ENCODE measurements around the gene LPAR2.
A peak's percentile ranks its signal among the peaks of the same experiment; 100 is the strongest.
"Not testable (repeated sequence)": the region's sequence is repeated elsewhere in the genome, so short reads cannot be mapped to it uniquely, and the experiment has no call there.

The LPAR2 gene

DNA sequence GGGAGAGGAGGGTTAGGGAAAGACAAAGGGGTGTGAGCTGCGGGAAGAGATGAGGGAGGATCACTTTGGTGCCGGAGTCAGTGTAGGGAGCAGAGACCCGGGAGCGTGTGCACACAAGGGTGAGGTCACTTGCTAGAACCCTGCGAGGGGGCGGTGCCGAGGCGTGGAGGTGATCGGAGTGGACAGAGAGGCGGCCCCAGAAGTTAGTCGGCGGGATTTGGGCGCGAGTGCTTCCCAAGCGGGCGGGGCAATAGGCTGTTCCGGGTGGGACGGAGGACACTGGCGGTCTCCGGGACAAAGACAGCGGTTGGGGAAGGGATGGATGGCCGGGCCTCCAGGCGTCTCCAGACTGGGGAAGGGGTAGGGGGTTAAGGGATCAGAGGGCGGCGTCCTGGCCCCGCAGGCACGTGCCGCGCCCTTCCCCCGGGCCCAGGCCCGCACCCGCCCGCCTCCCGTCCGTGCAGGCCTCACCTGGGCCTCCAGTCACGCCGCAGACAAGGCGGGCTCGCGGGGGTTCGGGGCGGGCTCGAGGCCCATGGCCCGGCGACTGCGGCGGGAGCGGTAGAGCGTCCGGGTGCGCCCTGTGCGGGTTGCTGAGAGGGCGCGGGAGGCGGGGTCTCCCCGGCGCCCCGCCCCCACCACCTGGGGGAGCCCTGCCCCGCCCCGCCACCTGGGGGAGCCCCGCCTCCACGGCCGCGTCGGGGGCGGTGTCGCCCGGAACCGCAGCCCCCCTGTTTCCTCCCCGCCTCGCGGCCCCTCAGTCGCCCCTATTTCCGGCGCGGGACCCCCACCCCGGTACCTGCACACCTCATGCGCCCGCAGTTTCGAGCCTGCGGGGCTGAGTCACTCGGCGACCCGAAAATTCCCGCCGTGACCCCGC, at the start of gene LPAR2:
Gene LPAR2, minus strand, starts transcription at position 600 of the 880 bp plus-strand sequence. CDS start 945 bp downstream, outside the sequence.
- peak in 1 of 4 experiments; percentile 62 for DNase-seq (ENCODE audit: low read depth in 4 of 4, low spot score in 1 of 4)

DNA sequence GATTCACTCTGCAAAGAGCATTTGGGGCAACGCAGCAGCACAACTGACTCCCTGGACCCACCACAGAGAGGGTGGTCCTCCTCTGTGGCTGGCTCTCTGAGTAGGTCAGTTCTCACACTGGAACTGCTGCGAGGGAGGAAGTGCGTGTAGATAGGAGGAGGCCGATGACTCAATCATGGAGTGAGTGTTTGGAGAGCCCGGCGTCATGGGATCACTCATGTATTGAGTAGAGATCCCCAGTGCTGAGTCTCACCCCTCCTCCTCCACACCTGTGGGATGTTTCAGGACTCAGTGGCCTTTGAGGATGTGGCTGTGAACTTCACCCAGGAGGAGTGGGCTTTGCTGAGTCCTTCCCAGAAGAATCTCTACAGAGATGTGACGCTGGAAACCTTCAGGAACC, 49.6 kb upstream of the LPAR2 start:
- DNase-seq (ENCODE audit: low read depth in 4 of 4, low spot score in 1 of 4): no peak

- DNase-seq (ENCODE audit: low read depth in 4 of 4, low spot score in 1 of 4): no peak
These were observed 46.3 kb upstream of the LPAR2 start for GRCh38 chr19:19674315-19674714.

DNA sequence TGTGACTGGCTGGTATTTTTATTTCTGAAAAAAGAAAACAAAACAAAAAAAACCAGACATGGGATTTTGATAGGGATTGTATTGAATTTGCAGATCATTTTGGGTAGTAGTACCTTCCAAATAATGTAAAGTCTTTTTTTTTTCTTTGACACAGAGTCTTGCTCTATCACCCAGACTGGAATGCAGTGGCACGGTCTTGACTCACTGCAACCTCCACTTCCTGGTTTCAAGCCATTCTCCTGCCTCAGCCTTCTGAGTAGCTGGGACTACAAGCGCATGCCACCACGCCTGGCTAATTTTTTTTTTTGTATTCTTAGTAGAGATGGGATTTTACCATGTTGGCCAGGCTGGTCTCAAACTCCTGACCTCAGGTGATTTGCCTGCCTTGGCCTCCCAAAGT, 44.8 kb upstream of the LPAR2 start:
- no peak for DNase-seq (ENCODE audit: low read depth in 4 of 4, low spot score in 1 of 4)

DNA sequence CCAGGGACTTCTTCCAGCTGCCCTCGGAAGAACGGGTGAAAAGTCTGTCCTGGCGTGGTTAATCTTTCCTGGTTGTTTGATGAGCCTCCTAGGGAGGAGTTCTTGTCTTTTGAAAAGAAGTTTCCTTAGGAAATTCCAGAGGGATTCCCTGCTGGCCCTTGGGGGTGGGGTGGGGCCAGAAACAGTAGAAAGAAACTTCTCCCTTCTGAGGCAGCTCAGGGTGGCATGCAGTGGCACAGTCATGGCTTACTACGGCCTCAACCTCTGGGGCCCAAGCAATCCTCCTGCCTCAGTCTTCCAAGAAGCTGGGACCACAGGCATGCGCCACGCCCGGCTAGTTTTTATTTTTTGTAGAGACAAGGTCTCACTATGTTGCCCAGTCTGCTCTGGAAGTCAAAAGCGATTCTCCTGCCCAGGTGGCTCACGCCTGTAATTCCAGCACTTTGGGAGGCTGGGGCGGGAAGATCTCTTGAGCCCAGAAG, 42.1 kb upstream of the LPAR2 start:
- no peak for DNase-seq (ENCODE audit: low read depth in 4 of 4, low spot score in 1 of 4)

DNA sequence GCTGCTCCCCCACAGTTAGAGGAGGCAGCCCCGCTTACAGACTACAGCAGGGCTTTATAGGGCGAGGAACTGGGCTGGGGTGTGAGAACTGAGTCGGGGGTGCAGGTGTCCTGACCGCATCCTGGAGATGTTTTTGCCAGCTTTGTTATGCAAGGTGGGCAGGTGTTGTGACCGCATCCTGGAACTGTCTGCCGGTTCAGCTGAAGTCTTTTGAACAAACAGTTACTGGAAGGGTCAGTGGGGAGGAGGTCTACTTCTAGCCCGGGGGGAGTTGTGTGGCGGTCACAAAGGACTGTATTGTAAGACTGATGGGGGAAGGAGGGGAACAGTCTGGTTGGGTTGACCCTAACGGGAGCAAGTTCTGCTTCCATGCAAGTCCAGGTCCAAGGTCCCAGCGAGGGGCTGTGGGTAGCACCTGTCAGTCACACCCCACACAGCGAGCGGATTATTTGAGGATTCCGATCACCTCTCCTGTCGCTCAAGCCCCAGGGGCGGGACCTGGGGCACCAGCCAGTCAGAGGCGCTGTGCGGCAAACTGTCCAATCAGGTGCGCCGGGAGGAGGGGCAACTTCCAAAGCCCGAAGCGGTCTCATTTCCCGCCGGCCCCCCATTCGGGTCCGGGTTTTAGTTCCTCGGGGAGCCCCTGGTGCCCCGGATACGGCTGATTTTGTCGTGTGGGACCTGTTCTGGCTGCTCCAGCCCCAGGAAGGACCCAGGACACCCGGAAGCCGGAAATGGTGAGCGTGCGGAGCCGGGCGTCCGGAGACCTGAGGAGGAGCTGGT, 40.4 kb upstream of the LPAR2 start, which contains the start of gene ZNF101:
Gene ZNF101, plus strand, starts transcription at position 610 of the 783 bp plus-strand sequence. Its CDS starts 125 bp downstream, at position 735.
- DNase-seq (ENCODE audit: low read depth in 4 of 4, low spot score in 1 of 4): peak; percentile 80 to 96 (median 88)

GRCh38 chr19:19665420-19665948, 37.5 kb upstream of the LPAR2 start:
- not testable (repeated sequence) for DNase-seq (ENCODE audit: low read depth in 4 of 4, low spot score in 1 of 4)

DNA sequence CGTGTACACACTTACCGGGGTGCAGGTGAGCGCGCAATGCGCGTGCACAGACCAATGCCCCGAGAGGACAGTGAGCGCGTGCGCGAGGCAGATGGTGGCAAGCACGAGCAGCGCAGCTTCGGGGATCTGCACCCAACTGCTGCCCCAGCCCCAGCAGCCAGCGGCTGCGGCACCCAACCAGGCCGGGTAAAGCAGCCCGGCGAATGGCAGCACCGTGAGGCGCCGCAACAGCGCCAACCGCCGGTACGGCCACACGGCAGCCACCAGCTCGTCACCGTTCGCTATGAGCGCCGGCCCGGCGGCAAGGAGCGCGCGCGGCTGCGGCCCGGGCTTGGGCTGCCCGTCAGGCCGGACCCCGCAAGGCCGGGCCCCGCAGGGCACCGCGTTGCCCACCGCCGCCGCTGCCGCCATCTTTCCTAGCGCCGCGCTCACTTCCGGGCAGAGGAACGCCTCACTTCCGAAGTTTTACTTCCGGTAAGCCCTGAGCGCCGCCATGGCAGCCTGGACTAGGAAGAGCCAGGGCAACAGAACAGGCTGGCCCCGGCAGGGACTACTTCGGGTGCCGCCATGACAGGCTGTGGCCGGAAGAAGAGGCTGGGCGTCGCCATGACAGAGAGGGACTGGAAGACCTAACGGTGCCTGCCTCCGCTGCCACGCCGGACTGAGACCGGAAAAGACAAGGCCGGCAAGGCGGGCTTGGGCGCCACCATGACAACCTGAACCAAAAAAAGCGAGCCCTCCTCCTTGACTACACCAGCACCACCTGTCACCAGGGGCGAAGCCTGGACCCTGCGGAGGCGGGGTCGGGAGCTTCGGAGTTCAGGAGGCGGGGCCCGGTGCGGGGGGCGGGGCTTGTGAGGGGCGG, 35.5 kb upstream of the LPAR2 start, which contains the start of gene ATP13A1:
Gene ATP13A1, minus strand, starts transcription at position 421 of the 865 bp plus-strand sequence. Its CDS starts 10 bp downstream, at position 411.
- peak; percentile 75 to 88 (median 80) for DNase-seq (ENCODE audit: low read depth in 4 of 4, low spot score in 1 of 4)

GRCh38 chr19:19662871-19663255, 34.8 kb upstream of the LPAR2 start:
- DNase-seq (ENCODE audit: low read depth in 4 of 4, low spot score in 1 of 4): no peak

DNA sequence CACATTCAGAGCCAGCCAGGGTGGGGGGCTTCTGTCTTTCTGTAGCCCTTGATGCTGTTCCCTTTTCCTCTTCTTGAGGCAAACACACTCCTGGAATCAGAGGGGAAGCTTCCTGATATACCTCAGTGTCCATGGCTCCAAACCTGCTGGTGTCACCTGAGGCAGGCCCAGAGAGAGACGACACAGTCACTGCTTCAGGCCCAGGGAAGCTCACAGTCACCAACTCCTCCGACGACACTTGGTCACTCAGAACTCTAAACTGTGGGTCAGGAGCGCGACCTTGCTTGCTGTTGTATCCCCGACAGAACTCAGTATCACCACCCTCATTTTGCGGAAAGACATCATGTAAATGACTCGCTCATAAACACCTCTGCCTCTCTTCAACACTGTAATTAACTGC, 34.3 kb upstream of the LPAR2 start:
- DNase-seq (ENCODE audit: low read depth in 4 of 4, low spot score in 1 of 4): no peak

DNA sequence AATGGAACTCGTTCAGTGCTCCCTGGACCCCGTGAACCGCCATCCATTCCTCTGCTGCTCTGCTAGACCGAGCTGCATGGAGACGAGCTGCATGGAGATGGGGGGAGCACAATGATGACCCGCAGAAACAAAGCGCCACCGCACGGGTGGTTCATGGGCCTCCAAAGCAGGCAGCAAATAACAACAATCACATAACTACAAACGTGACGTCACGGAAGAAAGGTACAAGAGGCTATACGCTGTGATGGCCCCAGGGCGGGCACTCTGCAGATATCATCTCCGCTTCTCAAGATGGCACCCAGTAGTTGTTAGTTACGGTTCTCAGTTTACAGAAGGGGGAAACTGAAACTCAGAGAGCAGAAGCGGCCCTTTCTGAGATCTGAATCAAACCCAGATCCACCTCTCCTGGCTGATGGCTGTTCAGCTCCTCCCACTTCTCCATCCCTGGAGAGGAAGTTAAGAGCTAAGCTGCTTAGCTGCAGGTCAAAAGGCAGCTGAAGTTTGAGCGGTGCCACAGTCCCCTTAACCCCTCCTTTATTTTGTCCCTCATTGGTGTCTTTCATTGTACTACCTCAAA, 33.7 kb upstream of the LPAR2 start:
- DNase-seq (ENCODE audit: low read depth in 4 of 4, low spot score in 1 of 4): no peak

DNA sequence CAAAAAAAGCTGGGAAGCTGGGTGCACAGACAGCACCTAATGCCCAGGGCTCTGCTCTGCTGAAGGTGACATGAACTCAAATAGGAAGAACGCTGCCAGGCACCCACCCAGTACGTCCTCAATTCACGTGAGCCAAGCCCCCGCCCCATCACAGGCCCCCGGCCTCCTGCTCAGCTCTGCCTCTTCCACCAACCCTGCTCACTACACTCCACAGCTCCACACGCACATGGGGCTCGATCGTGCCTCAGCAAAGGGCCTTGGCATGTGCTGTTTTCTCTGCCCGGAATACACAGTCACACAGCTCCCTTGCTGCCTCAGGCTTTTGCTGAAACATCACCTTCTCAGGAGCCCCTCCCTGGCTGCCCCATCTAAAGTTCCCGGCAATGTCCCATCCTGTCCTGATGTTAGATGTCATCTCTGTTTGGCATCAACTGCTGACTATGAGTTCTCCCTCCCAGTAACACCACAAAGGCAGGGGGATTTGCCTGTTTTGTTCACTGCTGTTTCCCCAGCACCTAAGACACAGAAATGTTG, 33.2 kb upstream of the LPAR2 start:
- DNase-seq (ENCODE audit: low read depth in 4 of 4, low spot score in 1 of 4): no peak

GRCh38 chr19:19659646-19660245, 31.7 kb upstream of the LPAR2 start:
- no peak for DNase-seq (ENCODE audit: low read depth in 4 of 4, low spot score in 1 of 4)

- no peak for DNase-seq (ENCODE audit: low read depth in 4 of 4, low spot score in 1 of 4)
These were observed 29.4 kb upstream of the LPAR2 start for GRCh38 chr19:19657397-19657783.

- no peak for DNase-seq (ENCODE audit: low read depth in 4 of 4, low spot score in 1 of 4)
These were observed 28.7 kb upstream of the LPAR2 start for GRCh38 chr19:19656451-19657396.

DNA sequence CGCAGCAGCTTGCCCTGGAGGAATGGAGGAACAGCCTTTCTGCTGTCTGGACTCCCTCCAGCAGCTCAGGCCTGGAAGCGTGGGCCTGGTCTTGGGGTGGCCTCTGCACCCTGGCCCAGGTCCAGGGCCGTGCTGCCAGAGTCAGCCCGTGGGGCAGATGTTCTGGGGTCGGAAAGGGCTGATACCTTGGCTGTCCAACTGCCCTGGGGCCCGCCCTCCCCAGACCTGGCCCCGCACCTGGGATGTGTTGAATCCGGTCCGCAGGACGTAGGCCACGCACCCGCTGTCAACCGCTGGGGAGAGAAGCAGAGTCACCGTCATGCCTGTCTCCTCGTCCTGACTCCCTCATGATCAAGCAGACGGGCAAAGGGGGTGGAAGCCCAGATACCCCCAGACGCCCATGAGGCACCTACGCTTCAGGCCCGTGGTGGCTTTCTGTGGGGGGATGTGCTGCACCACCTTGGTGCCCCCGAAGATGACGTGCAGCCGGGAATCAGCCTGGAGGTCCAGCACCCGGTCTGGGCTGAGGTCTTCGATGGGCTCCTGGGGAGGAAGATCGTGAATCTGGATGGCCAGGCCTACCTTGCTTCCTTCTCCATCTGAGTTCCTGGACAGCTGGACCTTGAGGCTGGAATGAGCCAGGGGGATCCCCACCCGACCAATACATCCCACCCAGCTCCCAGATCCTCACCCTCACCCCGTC, 27.8 kb upstream of the LPAR2 start:
- no peak for DNase-seq (ENCODE audit: low read depth in 4 of 4, low spot score in 1 of 4)

- no peak for DNase-seq (ENCODE audit: low read depth in 4 of 4, low spot score in 1 of 4)
These were observed 27.1 kb upstream of the LPAR2 start for GRCh38 chr19:19655051-19655594.

All from stimulated activated CD4-positive, alpha-beta T cell treated with anti-CD3 and anti-CD28 coated beads, Interleukin-1b, Interleukin-23, amount 100 ng/mL, for 24 hours (primary cell).